Right lobe of liver (tissue), 6 donors: ENCODE data around the gene FPGS. TPM values are rescaled to one million over a fixed set of nuclear protein-coding genes. Genes with fewer than 3 reads are reported as not detected.

Experiments used
- ATAC-seq, 4 donors: fragments of 200-7000 bp; cut with Tn5 transposase; one replicate each; pipeline ENCODE4 v1.9.1; 2020; ENCODE audit warnings: mild to moderate bottlenecking in 4 of 4, moderate library complexity in 4 of 4
- DNase-seq, 3 donors: peaks; one replicate each; pipeline ENCODE4 v3.0.0-alpha.2; 2020
- H3K27ac ChIP-seq, 3 donors: fragments of 200-600 bp; one replicate each; pipeline ENCODE4 v1.8.0; 2022
- H3K27me3 ChIP-seq, 2 donors: fragments of 200-600 bp; one replicate each; pipeline ENCODE4 v1.8.0; 2022
- H3K36me3 ChIP-seq, 4 donors: fragments of 200-600 bp; sonication (generic) in 1 of 4; one replicate each; pipeline versions ENCODE4 v1.5.1 to v1.8.0; 2017 to 2022; ENCODE audit warnings: control low read depth in 1 of 4
- H3K4me1 ChIP-seq, 4 donors: fragments of 200-600 bp; sonication (generic) in 1 of 4; one replicate each; pipeline versions ENCODE4 v1.5.1 to v1.8.0; 2017 to 2022; ENCODE audit warnings: control low read depth in 1 of 4
- H3K4me3 ChIP-seq, 3 donors: fragments of 200-600 bp; one replicate each; pipeline ENCODE4 v1.8.0; 2022
- H3K9me3 ChIP-seq, 4 donors: fragments of 200-600 bp; sonication (generic) in 1 of 4; one replicate each; pipeline versions ENCODE4 v1.5.1 to v1.8.0; 2017 to 2022; ENCODE audit warnings: control low read depth in 1 of 4
- CTCF ChIP-seq, 4 donors: fragments of 200-600 bp in 3 of 4; fragments of 450-650 bp in 1 of 4; IDR thresholded peaks; one replicate each; pipeline versions ENCODE4 v1.5.1 to v1.8.0; 2016 to 2022; ENCODE audit warnings: antibody characterized with exemption in 4 of 4, mild to moderate bottlenecking in 2 of 4
- POLR2A ChIP-seq: fragments of 450-650 bp; IDR thresholded peaks from one replicate; pipeline ENCODE4 v1.6.1; 2017; ENCODE audit warnings: antibody characterized with exemption, mild to moderate bottlenecking
- WGBS: methylation state at CpG from one replicate; pipeline ENCODE4 v1.1.6; 2018; ENCODE audit warnings: low coverage, low lambda C conversion rate; ENCODE audit not compliant: insufficient coverage; ENCODE audit errors: missing lambda C conversion rate; 5-methylcytosine and 5-hydroxymethylcytosine counted together
- intact Hi-C, 2 donors: fragments of 100-400 bp; cut with DNase I; formaldehyde crosslinking; loops; one replicate each; pipeline versions ENCODE4 v1.11.2 to v1.14.1; 2022
- total RNA-seq, 6 experiments: library from RNA; depleted of rRNA in 2 of 6; stranded (reverse); fragments of >200 nt in 2 of 6; fragmentation: NEBNext Ultra II Directional in 3 of 6; extraction: Animal tissue kit (Norgen Biotek cat#: 25700) in 3 of 6; gene quantifications; one replicate each; pipeline versions ENCODE4 v1.1.0 to v1.2.4, GENCODE V29; 2016 to 2023
- donor health status: DM: no; HTN: yes; CAD: no.
- donor health status: DM: no; HTN: no; CAD: no.
- donor health status: DM: no; HTN: no; CAD: no.
- donor health status: DM: no; HTN: yes; CAD: no.
- donor health status: DM: no; HTN: yes; CAD: no.

The FPGS gene
- total RNA-seq, 6 experiments from 2014 or later, result 44.3 to 68.5 (median 56.9) TPM

- TF ChIP-seq POLR2A (no peak), CTCF (IDR thresholded peaks at IDR 0.05) (no peak)
- Histone ChIP-seq H3K9me3 (no peaks in the 10 kb centered on the region), H3K4me1 (peaks cover 0 to 14% (median 7%) of the 10 kb centered on the region in 4 donors), H3K27me3 (no peaks in the 10 kb centered on the region), H3K4me3 (no peak overlapping the region), H3K36me3 (peaks cover 0 to 83% (median 30%) of the 10 kb centered on the region in 4 donors), H3K27ac (no peak overlapping the region)
- intact Hi-C loops, result loop anchor here in 1 of 2 donors (10.0 kb wide), 1 partner anchor 63 kb away; the partner anchor contains the start of gene AK1
- WGBS, result 74% methylated on average over 5 of the region's 6 CpGs
- DNase-seq (no peak), ATAC-seq (no peak)
Measured at GRCh38 chr9:127812011-127812410, 9.3 kb downstream of the FPGS start.

- no peaks in the 10 kb centered on the region for H3K9me3 ChIP-seq
- DNase-seq, result no peak
- H3K4me3 ChIP-seq, result no peak overlapping the region
- H3K27ac ChIP-seq, result no peak overlapping the region
- 100% methylated on average over 1 of the region's 19 CpGs for WGBS
- TF ChIP-seq POLR2A (no peak), CTCF (IDR thresholded peaks at IDR 0.05) (no peak)
- no peak for ATAC-seq
- intact Hi-C loops, result loop anchor here in 1 of 2 donors (10.0 kb wide), 1 partner anchor 62 kb away; the partner anchor contains the start of gene AK1
- peaks cover 0 to 14% (median 7%) of the 10 kb centered on the region in 4 donors for H3K4me1 ChIP-seq
- peaks cover 0 to 83% (median 26%) of the 10 kb centered on the region in 4 donors for H3K36me3 ChIP-seq
- H3K27me3 ChIP-seq, result no peaks in the 10 kb centered on the region
Measured at GRCh38 chr9:127812936-127813675, 10.4 kb downstream of the FPGS start.

GRCh38 chr9:127813686-127814226 is 11.1 kb downstream of the FPGS start:
- Histone ChIP-seq H3K4me3 (no peak overlapping the region), H3K27me3 (no peaks in the 10 kb centered on the region), H3K9me3 (no peaks in the 10 kb centered on the region), H3K27ac (no peak overlapping the region), H3K4me1 (peaks cover 0 to 14% (median 5%) of the 10 kb centered on the region in 4 donors), H3K36me3 (peaks cover 0 to 80% (median 25%) of the 10 kb centered on the region in 4 donors)
- TF ChIP-seq POLR2A, result no peak
- no peak for TF ChIP-seq CTCF (IDR thresholded peaks at IDR 0.05)
- DNase-seq (peak in 1 of 3 donors; percentile 55), ATAC-seq (peak in 1 of 4 donors; percentile 8)
- WGBS, result 57% methylated on average over 4 of the region's 9 CpGs
- intact Hi-C loops, result loop anchor here in 1 of 2 donors (10.0 kb wide), 1 partner anchor 61 kb away; the partner anchor contains the start of gene AK1

- Histone ChIP-seq H3K4me3 (no peak overlapping the region), H3K9me3 (no peaks in the 10 kb centered on the region), H3K4me1 (peaks cover 0 to 10% (median 4%) of the 10 kb centered on the region in 4 donors), H3K27ac (no peak overlapping the region), H3K36me3 (peaks cover 0 to 84% (median 28%) of the 10 kb centered on the region in 4 donors), H3K27me3 (no peaks in the 10 kb centered on the region)
- 92% methylated on average over 6 of the region's 11 CpGs for WGBS
- DNase-seq (no peak), ATAC-seq (no peak)
- intact Hi-C loops, result loop anchor here in 1 of 2 donors (10.0 kb wide), 1 partner anchor 60 kb away; the partner anchor contains the start of gene AK1
- no peak for TF ChIP-seq CTCF (IDR thresholded peaks at IDR 0.05)
- TF ChIP-seq POLR2A, result no peak
Measured at GRCh38 chr9:127814619-127815511, 12.2 kb downstream of the FPGS start.
